ENCODE data around the gene SLC25A20.

DNA sequence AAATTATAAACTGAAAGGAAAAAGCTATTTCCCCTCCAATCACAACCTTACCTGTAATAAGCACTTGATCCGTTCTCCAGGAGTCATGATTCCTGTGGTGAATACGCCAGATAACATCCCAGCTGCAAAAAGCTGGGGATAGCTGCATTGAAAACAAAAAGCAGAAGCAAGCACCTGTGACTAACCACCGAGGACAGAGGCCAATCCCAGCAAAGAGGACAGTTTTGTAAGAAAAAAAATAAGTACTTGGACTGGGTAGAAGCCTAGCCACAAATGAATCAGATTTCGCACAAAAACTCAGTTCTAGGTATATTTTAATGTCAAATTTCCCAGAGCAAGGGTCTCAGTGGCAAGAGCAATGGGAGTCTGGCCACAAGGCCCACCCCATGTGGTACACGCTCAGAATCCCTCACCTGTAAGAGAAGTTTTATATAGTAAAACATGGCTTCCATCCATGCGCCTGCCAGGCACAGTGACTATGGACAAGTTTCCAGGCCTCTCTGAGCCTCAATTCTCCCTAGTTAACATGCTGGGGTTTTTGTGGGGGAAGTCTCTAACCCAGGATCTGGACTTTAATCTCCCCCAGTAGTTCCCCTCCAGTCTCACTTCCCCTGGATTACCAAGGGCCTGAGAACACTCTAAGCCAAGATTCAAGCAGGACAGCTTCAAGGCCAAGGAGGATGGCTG is 19.2 kb downstream of the SLC25A20 start:
- TF ChIP-seq CTCF (IDR thresholded peaks at IDR 0.05; ENCODE audit: low read depth, low read length) (no peak), POLR2A (IDR thresholded peaks at IDR 0.05; ENCODE audit: extremely low read depth, insufficient read length) (no peak), MYC (IDR thresholded peaks at IDR 0.05; ENCODE audit: low read depth, low read length) (no peak)
